HG03095 (cell line): Measurements from ENCODE around the gene SON.
A peak's percentile ranks its signal among the peaks of the same experiment; 100 is the strongest.
"Not testable (repeated sequence)": the region's sequence is repeated elsewhere in the genome, so short reads cannot be mapped to it uniquely, and the experiment has no call there.

Source experiments
- ATAC-seq: cut with Tn5 transposase; IDR thresholded peaks from one replicate; pipeline ENCODE4 v1.9.1; 2021; ENCODE audit warnings: moderate library complexity; ENCODE audit not compliant: unreplicated experiment

The SON gene, protein sequence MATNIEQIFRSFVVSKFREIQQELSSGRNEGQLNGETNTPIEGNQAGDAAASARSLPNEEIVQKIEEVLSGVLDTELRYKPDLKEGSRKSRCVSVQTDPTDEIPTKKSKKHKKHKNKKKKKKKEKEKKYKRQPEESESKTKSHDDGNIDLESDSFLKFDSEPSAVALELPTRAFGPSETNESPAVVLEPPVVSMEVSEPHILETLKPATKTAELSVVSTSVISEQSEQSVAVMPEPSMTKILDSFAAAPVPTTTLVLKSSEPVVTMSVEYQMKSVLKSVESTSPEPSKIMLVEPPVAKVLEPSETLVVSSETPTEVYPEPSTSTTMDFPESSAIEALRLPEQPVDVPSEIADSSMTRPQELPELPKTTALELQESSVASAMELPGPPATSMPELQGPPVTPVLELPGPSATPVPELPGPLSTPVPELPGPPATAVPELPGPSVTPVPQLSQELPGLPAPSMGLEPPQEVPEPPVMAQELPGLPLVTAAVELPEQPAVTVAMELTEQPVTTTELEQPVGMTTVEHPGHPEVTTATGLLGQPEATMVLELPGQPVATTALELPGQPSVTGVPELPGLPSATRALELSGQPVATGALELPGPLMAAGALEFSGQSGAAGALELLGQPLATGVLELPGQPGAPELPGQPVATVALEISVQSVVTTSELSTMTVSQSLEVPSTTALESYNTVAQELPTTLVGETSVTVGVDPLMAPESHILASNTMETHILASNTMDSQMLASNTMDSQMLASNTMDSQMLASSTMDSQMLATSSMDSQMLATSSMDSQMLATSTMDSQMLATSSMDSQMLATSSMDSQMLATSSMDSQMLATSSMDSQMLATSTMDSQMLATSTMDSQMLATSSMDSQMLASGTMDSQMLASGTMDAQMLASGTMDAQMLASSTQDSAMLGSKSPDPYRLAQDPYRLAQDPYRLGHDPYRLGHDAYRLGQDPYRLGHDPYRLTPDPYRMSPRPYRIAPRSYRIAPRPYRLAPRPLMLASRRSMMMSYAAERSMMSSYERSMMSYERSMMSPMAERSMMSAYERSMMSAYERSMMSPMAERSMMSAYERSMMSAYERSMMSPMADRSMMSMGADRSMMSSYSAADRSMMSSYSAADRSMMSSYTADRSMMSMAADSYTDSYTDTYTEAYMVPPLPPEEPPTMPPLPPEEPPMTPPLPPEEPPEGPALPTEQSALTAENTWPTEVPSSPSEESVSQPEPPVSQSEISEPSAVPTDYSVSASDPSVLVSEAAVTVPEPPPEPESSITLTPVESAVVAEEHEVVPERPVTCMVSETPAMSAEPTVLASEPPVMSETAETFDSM (N-terminal part only)

GRCh38 chr21:33542640-33543504, at the start of gene SON:
Gene SON (plus strand): TSS chr21:33543038. CDS start chr21:33543093, 55 bp downstream.
- ATAC-seq = peak; percentile 95

DNA sequence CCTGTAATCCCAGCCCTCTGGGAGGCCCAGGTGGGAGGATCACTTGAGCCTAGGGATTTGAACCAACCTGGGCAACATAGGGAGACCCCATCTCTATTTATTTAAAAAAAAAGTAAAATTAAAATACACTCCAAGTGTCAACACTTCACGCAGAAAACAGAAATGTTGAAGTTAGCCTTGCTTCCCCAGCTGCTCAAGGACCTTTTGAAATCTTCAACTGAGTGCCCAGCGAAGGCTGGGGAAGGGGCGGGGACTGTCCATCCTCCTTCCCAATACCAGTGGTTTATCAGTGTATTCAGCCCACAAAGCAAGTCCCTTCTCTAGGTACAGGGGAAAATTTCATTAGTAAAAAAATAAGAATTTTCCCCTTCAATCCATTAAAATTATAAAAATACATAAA, 49.1 kb upstream of the SON start:
- ATAC-seq = no peak

DNA sequence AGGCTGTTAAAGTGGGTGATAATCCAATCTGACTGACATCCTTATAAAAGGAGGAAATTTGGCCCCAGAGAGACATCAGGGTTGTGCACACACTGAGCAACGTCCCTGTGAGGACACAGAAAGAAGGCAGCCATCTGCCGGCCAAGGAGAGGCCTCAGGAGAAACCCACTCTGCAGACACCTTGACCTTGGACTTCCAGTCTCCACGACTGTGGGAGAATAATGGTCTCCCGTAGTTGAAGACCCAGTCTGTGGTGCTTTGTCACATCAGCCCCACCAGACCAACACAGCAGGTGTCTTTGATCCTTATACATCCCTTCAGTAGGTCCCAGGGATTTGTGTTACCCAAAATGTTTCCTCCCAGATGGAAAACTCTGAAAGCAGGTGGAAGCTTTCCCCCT, 47.1 kb upstream of the SON start:
- no peak for ATAC-seq

DNA sequence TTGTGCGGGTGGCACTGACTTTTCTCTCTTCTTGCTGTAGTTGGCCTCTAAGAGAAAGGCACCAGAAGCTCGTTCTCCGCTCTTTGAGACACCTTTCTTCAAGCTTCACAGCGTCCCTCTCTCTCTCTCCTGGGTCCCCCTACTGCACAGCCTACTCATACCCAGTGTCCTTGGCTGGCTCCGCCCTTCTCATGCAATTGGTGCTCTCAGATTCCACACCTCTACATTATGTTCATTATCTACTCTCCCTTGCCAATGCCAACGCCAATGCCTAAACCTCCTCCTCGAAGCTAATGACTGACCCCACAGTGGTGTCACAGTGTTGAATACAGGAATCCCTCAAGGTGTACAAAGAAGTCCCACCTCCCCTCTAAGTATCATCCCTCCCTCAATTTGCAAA, 46.5 kb upstream of the SON start:
- ATAC-seq = no peak

DNA sequence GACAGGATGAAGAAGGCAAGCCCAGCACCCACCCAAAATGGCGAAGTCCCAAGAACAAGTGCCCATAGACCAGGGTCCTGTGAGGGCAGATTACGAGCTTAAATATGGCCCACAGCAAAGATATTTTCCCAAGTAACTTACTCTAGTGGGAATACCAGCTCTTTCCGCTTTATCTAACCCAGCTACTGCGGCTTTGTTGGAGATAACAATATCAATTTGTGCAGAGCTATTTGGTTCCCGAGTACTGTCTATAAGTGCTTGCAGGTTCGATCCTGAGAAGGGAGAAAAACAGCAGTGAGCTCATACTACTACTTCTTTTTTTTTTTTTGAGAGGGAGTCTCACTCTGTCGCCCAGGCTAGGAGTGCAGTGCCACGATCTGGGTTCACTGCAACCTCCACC, 37.0 kb upstream of the SON start:
- ATAC-seq = no peak

DNA sequence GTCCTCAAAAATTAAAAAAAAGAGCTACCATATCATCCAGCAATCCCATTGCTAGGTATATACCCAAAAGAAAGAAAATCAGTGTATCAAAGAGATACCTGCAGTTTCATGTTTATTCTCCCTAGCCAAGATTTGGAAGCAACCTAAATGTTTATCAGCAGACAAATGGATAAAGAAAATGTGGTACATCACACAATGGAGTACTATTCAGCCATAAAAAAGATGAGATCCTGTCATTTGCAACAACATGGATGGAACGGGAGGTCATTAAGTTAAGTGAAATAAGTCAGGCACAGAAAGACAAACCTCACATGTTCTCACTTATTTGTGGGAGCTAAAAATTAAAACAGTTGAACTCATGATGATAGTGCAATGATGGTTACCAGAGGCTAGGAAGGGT, 35.8 kb upstream of the SON start:
- ATAC-seq = not testable (repeated sequence)

GRCh38 chr21:33510826-33511225, 32.0 kb upstream of the SON start:
- ATAC-seq = no peak

DNA sequence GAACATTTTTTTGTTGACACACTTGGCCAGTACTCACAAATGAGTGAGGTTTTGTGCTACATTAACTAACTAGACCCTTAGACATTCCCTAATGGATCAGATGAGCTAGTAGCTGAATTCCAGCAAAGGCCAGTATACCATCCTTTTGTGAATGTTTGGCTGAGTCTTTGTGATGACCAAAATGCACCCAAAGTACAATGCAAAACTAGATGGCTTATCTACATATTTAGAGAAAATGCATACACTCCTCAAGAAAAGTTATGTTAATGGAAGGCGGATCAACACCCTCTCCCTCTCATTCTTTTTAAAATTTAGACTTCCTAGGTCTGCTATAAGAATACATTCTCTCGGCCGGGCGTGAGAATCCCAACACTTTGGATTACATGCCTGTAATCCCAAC, 31.2 kb upstream of the SON start:
- no peak for ATAC-seq

DNA sequence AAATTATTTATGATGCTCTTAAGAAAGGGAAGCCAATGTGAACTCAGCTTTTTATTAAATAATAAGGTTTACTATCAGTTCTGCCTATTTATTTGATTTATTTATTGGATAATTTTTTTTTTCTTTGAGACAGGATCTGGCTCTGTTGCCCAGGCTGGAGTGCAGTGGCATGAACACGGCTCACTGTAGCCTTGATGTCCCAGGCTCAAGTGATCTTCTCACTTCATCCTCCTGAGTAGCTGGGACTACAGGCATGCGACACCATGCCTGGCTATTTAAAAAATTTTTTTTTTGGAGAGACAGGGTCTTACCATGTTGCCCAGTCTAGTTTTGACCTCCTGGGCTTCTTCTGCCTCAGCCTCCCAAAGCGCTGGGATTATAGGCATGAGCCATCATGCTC, 30.4 kb upstream of the SON start:
- no peak for ATAC-seq

GRCh38 chr21:33514229-33514628, 28.6 kb upstream of the SON start:
- ATAC-seq = no peak

DNA sequence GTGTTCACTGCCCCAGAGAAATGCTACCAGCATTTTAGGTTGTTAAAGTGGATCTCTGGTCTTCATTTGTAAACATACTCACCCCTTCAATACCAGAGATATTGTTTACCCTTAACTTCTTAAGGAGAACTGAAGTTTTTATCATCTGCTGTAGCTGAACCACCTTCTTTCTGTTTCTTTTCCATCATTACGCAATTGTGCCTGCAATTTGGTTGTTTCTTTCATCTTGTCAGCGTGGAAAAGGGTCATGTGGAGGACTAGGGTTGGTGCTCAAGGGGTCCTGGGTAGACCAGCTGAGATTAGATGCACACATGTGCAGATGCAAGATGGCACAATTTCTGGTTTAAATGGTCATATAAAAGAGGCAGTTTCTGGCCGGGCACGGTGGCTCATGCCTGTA, 23.9 kb upstream of the SON start:
- no peak for ATAC-seq

DNA sequence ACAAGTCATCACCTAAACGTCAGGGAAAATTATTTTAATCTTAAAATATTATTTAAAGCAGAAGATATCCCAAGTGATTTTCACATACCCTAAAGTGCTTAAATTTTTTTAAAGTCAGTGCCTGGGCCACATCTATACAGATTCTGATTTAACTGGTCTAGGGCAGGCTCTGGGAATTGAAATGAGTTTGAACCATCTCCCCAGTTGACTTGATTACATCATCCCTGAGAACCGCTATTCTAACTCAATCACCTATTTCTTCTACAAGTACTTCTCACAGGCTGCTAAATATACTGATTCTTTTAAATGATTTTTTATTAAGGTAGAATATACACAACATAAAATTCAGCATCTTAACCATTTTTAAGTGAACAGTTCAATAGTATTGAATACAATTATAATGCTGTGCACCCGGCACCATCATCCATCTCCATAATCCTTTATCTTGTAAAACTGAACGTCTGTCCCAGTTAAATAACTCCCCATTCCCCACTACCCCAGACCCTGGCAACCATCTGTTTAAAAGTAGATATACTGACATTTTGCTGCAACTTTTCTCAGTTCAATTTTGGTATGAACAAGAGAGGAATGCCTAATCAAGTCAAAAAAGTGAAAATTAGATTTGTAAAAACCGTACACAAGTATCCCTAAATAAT, 20.4 kb upstream of the SON start:
- ATAC-seq = no peak

DNA sequence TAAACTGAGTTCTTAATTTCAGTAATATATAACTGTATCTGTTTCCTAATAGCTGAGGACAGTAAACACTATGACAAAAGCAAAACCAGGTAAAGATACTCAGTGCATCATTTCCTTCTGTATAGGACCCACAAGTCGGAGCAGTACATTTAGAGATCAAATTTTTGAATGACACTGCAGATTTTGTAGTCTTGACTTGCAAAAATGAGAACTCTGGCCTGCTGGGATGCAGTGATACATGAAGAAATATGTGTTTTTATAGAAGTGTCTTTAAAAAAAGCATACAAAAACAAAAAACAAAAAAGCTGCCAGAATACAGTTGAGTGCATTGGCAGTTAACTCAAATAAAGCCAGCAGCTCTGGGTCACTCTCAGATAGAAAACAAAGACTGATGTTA, 19.9 kb upstream of the SON start:
- no peak for ATAC-seq

GRCh38 chr21:33531007-33531406, 11.8 kb upstream of the SON start:
- no peak for ATAC-seq

- no peak for ATAC-seq
Measured at GRCh38 chr21:33537212-33537611, 5.6 kb upstream of the SON start.

DNA sequence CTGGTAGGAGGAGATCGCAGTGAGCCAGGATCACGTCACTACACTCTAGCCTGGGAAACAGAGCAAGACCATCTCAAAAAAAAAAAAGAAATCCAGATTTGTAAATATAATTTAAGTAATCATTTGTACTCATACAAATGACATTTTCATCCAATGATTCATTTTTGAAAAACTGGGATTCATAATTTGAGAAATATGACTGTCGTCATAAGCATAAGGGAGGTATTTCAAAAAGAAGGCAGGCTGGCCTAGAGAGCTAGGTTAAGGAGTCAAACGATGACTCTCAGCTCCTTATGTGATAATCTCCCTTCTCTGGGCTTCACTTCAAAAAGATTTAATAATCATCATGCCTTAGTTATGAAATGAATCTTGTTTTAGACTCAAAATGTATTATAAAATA, 3.2 kb upstream of the SON start:
- no peak for ATAC-seq

GRCh38 chr21:33540711-33541104, 2.1 kb upstream of the SON start:
- no peak for ATAC-seq

DNA sequence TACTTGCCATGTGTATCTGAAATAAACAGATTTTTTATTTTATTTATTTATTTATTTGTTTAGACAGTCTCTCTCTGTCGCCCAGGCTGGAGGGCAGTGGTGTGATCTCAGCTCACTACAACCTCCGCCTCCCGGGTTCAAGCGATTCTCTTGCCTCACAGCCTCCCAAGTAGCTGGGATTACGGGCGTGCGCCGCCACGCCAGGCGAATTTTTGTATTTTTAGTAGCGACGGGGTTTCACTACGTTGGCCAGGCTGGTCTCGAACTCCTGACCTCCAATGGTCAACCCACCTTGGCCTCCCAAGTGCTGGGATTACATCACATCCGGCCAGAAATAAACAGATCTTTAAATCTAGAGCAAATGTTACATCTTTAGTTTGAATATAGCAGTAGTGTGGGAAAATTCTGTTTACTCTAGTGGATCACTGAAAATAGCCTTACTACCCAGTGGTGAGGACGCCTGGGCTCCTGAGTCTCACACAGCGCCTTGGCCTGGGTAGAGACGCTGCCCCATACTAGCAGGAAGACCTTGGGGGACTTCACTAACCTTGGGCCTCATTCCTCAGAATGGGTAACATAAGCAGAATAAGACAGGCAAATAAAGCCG, 1.6 kb upstream of the SON start:
- no peak for ATAC-seq
